Activated CD4-positive, alpha-beta T cell treated with anti-CD3 and anti-CD28 coated beads for 1 hour (primary cell): ENCODE data around the gene NSMF.

ENCODE experiments used
- DNase-seq: peaks from one replicate; pipeline ENCODE4 v3.0.0-alpha.2; 2020

Gene NSMF

GRCh38 chr9:137408651-137409405 lies 50.3 kb downstream of the NSMF start:
- DNase-seq, result no peak

DNA sequence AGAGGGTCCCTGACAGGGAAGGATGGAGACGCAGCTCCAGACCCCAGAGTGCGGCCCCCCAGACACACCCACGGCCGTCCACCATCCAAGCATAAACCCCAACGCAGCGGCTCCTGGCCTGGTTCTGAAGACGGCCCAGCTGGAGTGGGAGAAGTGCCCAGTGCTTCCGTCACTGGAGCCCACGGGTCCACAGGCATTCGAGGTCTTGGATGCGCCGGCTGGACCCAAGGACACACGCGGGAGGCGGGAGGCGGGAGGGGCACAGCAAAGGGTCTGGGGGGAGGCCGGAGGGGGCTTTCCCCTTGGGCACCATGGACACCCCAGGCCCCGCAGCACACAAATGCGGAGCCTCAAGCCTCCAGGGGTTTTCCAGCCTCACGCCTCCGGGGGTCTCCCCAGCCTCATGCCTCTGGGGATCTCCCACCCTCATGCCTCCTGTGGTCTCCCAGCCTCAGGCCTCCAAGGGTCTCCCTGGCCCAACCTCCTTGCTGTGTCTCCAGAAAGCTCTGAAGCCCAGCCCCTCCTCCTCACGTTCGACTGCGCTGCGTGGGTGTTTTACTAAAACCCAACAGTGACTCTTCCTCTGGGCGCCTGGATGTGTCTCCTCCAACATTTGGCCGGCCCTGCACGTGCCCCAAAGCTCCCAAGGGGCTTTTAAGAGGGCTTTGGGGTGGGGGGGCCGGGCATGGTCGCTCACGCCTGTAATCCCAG lies 51.4 kb downstream of the NSMF start:
- no peak for DNase-seq

DNA sequence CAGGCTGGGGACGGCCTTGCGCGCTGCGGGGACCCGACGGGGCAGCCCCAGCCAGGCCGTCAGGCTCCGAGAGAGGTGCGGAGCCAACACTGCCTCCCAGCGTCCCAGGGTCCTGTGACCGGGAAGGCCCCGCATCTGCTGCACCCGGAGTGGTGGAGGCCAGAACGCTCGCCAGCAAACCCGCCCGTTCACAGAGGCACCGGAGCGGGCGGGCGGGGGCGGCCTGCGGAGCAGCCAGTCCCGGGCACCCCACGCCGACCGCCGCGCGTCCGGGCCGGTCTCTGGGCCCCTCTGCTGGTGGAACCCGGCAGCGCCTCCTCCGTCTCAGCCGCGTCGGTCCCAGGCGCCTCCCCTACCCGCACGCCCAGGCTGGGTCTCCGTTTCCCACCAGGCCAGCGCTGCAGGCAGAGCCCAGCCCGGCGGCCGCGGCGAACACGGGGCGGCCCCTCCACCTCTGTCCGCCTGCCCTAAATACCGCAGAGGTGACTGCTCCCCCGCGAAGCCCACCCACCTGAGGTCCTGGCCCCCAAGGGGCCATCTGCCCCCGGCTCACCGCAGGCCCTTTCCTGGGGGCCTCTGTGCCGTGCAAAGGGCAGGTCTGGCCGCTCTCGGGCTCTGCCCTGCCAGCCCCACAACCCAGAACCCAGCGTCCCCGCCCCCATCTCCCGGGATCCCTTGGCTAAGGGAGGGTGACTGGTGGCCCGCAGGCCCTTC lies 52.1 kb downstream of the NSMF start:
- peak; percentile 48 for DNase-seq

GRCh38 chr9:137406085-137406760 lies 52.9 kb downstream of the NSMF start:
- DNase-seq, result no peak

GRCh38 chr9:137405677-137406081 lies 53.5 kb downstream of the NSMF start:
- no peak for DNase-seq

DNA sequence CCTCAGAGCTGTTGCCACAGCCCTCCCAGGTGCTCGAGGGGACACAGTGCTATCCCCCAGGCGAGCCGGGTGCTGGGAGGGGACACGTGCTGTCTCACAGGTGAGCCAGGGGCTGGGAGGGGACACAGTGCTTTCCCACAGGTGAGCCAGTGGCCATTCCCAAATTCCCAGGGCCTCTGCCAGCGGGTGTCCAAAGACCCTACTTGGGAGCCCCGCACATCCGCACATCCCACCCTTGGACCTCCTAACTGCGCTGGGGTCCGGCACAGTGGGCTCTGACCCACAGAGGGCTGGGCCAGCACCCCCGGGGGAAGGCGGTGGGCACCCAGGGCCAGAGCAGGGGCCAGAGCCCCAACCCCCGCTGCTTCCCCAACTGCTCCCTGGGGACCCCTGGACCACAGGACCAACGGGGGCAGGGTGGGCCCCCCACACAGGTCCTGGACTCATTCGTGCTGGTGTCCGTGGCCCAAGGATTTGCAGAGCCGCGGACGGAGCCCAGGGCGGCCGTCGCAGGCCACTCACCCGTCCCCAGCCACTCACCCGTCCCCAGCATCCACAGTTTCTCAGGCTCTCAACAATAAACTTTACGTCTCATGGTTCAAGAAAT lies 54.1 kb downstream of the NSMF start:
- DNase-seq, result no peak

GRCh38 chr9:137403269-137403668 lies 55.9 kb downstream of the NSMF start:
- no peak for DNase-seq

- no peak for DNase-seq
Measured at GRCh38 chr9:137402746-137403145, 56.4 kb downstream of the NSMF start.

DNA sequence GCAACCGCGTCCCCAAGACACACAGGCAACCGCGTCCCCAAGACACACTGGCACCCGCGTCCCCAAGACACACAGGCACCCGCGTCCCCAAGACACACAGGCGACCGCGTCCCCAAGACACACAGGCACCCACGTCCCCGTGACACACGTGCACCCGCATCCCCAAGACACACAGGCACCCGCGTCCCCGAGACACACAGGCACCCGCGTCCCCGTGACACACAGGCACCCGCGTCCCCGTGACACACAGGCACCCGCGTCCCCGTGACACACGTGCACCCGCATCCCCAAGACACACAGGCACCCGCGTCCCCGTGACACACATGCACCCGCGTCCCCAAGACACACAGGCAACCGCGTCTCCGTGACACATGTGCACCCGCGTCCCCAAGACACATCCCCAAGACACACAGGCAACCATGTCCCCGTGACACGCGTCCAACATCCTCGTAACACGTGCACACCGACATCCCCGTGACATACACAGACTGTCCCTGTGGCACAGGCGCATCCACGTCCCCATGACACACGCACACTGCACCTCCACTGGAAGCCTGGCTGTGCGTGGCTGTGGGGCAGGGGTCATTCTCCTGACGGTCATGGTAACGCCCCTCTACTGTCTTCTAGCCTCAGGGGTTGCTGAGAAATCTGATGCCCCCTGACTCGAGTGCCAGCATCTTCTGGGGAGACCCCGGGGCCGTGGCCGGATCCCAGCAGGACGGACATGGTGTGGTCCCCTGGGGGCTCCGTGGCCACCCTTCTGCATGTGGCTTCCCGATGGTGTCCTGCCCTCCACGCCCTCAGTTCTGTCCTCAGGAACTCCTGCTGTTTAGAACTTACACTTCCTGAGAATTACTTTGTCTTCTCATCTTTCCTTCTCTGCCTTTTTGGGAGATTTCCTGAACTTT lies 60.3 kb downstream of the NSMF start:
- DNase-seq, result no peak

GRCh38 chr9:137397675-137398423 lies 61.3 kb downstream of the NSMF start:
- no peak for DNase-seq
